ENCODE measurements around the gene PCDHA2. TPM values are rescaled to one million over a fixed set of nuclear protein-coding genes. Genes with fewer than 3 reads are reported as not detected.

PCDHA2 gene
- total RNA-seq, 2 donors from 2014 or later = not detected

Other genes starting within 250 kb of the PCDHA2 start
- gene EIF4EBP3, start 247.2 kb upstream of the PCDHA2 start, total RNA-seq = 10 to 100 TPM in 1 of 2 donors, 1 to 10 TPM in 1; 8.8 to 11.5 TPM
- gene SRA1, start 237.4 kb upstream of the PCDHA2 start, total RNA-seq = 10 to 100 TPM; 24.9 to 37.4 TPM
- 10 to 100 TPM; 11.4 to 14.3 TPM for gene APBB3, start 230.3 kb upstream of the PCDHA2 start, total RNA-seq
- gene SLC35A4, start 230.0 kb upstream of the PCDHA2 start, total RNA-seq = 10 to 100 TPM; 70.3 to 79.3 TPM
- 100 to 1,000 TPM in 1 of 2 donors, 10 to 100 TPM in 1; 73.9 to 107 TPM for gene CD14, start 161.7 kb upstream of the PCDHA2 start, total RNA-seq
- 1 to 10 TPM; 3.9 to 6.4 TPM for gene TMCO6, start 155.4 kb upstream of the PCDHA2 start, total RNA-seq
- gene NDUFA2, start 147.2 kb upstream of the PCDHA2 start, total RNA-seq = 100 to 1,000 TPM in 1 of 2 donors, 10 to 100 TPM in 1; 98.2 to 108 TPM
- 10 to 100 TPM; 59.6 to 62.8 TPM for gene IK, start 147.0 kb upstream of the PCDHA2 start, total RNA-seq
- 10 to 100 TPM; 11.0 to 15.4 TPM for gene WDR55, start 129.9 kb upstream of the PCDHA2 start, total RNA-seq
- under 1 TPM; 0.35 to 0.44 TPM for gene DND1, start 121.3 kb upstream of the PCDHA2 start, total RNA-seq
- gene HARS1, start 103.5 kb upstream of the PCDHA2 start, total RNA-seq = 10 to 100 TPM; 35.3 to 46.5 TPM
- gene HARS2, start 103.4 kb upstream of the PCDHA2 start, total RNA-seq = 10 to 100 TPM; 19.2 TPM
- 10 to 100 TPM; 34.0 to 36.8 TPM for gene ZMAT2, start 94.4 kb upstream of the PCDHA2 start, total RNA-seq
- not detected for gene PCDHA1, start 8.7 kb upstream of the PCDHA2 start, total RNA-seq
- under 1 TPM; 0.06 to 0.44 TPM for gene PCDHA3, start 6.2 kb downstream of the PCDHA2 start, total RNA-seq
- under 1 TPM; 0.16 to 0.24 TPM for gene PCDHA4, start 12.2 kb downstream of the PCDHA2 start, total RNA-seq
- gene PCDHA5, start 26.8 kb downstream of the PCDHA2 start, total RNA-seq = under 1 TPM in 1 of 2 donors, not detected in 1; 0.08 TPM
- gene PCDHA6, start 33.1 kb downstream of the PCDHA2 start, total RNA-seq = under 1 TPM; 0.09 to 0.21 TPM
- gene PCDHA7, start 39.4 kb downstream of the PCDHA2 start, total RNA-seq = not detected
- under 1 TPM; 0.06 to 0.10 TPM for gene PCDHA8, start 46.3 kb downstream of the PCDHA2 start, total RNA-seq
- gene PCDHA9, start 53.5 kb downstream of the PCDHA2 start, total RNA-seq = under 1 TPM; 0.03 to 0.05 TPM
- under 1 TPM; 0.44 to 0.55 TPM for gene PCDHA10, start 61.0 kb downstream of the PCDHA2 start, total RNA-seq
- under 1 TPM; 0.09 to 0.29 TPM for gene PCDHA11, start 74.1 kb downstream of the PCDHA2 start, total RNA-seq
- gene PCDHA12, start 80.5 kb downstream of the PCDHA2 start, total RNA-seq = under 1 TPM; 0.15 to 0.34 TPM
- gene PCDHA13, start 87.3 kb downstream of the PCDHA2 start, total RNA-seq = under 1 TPM; 0.27 to 0.31 TPM
- gene PCDHAC1, start 131.4 kb downstream of the PCDHA2 start, total RNA-seq = 1 to 10 TPM in 1 of 2 donors, under 1 TPM in 1; 0.65 to 1.0 TPM
- gene PCDHAC2, start 171.6 kb downstream of the PCDHA2 start, total RNA-seq = 1 to 10 TPM; 1.7 to 2.9 TPM

Data from left cardiac atrium (tissue), 2 donors.